GOT3 (cell line): ENCODE results near the gene ZNF79.
A peak's percentile ranks its signal among the peaks of the same experiment; 100 is the strongest.

Experiments
- DNase-seq: peaks from one replicate; lab custom pipeline; 2025; ENCODE audit warnings: mixed read lengths; lab: John Stamatoyannopoulos, UW

Gene ZNF79

DNA sequence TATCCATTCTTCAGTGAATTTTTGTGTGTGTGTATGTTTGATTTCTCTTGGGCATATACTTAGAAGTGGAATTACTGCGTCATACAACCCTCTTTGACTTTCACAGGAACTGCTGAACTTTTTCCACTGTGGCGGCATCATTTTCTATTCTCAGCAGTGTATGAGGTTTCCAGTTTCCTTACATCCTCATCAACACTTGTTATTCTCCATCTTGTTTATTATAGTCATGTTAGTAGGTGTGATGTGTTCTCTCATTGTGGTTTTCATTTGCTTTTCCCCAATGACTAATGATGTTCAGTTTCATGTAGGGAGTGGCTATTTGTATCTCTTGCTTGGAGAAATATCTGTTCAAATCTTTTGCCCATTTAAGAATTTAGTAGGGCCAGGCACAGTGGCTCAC lies 2.6 kb downstream of the ZNF79 start:
- DNase-seq: no peak

DNA sequence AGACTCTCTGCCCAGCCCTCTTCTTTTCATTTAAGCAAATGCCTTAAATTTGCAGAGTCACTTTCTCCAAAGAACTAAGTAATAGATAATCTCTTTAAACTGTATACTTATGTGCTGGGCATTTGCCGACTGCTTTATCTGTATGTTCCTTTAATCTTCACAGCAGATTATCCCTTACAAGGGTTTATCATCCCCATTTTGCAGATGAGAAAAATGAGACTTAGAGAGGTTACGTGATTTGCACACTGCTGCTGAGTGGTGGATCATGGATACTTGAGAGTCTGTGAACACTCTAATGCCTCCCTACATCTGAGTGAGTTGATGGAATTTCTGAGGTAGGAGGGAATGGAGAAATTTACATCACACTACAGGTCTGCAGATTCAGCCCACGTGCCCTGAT lies 4.2 kb downstream of the ZNF79 start:
- DNase-seq: no peak

DNA sequence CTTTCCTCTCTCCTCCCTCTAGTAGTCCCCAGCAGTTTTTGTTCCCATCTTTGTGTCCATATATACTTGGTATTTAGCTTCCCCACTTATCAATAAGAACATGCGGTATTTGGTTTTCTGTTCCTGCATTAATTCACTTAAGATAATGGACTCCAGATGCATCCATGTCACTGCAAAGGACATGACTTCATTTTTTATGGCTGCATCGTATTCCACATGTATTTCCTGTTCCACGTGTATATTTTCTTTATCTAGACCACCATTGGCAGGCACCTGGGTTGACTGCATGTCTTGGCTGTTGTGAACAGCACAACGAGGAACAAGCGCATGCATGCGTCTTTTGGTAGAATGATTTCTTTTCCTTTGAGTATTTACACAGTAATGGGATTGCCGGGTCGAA lies 6.2 kb downstream of the ZNF79 start:
- no peak for DNase-seq

DNA sequence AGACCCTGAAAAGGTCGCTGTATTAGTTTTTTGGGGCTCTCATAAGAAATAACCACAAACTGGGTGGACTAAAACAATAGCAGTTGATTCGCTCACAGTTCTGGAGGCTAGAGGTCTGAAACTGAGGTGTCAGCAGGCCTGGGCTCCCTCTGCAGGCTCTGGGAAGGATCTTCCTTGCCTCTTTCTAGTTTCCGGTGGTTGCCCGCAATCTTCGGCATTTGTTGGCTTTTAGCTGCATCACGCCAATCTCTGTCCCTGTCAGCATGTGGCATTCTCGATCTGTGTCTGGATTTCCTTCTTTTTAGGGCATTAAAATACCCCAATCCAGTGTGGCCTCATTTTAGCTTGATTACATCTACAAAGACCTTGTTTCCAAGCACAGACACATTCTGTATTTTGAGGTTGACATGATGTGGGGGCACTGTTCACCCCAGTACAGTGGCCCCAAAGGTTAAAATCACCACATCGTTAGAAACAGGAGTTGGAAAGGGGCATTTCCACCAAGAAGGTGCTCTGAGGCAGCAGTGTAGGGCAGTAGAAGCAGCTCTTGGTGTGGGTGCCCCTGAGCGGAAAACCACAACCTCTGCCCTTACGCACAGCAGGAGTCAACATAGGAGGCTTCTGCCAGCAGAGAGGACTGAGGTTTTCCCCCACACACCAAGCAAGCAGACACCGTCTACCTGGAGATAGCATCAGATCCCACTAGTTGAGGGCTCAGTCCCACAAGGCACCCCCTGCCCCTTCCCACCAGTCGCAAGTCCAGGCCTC lies 13.5 kb downstream of the ZNF79 start:
- DNase-seq: no peak

DNA sequence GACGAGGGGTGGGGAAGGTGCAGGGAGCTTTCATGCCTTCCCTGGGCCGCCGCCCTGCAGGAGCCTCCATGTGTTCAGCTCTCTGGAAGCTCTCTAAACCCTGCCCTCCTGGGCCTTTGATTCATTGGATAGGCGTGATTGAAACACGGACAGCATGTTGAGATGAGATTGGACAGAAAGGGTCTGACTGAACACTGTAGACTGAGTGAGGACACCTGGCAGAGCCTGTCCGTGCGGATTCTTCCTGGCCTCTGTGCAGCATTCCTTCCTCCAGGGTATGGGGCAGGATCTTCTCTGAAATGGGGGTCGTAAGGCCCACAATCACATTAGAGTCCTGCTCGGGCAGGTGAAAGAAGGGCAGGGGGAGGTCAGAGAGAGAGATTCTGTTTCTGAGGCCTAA lies 14.2 kb downstream of the ZNF79 start:
- no peak for DNase-seq

DNA sequence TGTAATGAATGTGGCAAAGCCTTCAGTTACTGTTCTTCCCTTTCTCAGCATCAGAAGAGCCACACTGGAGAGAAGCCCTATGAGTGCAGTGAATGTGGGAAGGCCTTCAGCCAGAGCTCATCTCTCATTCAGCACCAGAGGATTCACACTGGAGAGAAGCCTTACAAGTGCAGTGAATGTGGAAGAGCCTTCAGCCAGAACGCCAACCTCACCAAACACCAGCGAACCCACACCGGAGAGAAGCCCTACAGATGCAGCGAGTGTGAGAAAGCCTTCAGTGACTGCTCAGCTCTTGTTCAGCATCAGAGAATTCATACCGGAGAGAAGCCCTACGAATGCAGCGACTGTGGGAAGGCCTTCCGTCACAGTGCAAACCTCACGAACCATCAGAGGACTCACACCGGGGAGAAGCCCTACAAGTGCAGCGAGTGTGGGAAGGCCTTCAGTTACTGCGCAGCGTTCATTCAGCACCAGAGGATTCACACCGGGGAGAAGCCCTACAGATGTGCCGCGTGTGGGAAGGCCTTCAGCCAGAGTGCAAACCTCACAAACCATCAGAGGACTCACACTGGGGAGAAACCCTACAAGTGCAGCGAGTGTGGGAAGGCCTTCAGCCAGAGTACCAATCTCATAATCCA lies 20.2 kb downstream of the ZNF79 start:
- no peak for DNase-seq

DNA sequence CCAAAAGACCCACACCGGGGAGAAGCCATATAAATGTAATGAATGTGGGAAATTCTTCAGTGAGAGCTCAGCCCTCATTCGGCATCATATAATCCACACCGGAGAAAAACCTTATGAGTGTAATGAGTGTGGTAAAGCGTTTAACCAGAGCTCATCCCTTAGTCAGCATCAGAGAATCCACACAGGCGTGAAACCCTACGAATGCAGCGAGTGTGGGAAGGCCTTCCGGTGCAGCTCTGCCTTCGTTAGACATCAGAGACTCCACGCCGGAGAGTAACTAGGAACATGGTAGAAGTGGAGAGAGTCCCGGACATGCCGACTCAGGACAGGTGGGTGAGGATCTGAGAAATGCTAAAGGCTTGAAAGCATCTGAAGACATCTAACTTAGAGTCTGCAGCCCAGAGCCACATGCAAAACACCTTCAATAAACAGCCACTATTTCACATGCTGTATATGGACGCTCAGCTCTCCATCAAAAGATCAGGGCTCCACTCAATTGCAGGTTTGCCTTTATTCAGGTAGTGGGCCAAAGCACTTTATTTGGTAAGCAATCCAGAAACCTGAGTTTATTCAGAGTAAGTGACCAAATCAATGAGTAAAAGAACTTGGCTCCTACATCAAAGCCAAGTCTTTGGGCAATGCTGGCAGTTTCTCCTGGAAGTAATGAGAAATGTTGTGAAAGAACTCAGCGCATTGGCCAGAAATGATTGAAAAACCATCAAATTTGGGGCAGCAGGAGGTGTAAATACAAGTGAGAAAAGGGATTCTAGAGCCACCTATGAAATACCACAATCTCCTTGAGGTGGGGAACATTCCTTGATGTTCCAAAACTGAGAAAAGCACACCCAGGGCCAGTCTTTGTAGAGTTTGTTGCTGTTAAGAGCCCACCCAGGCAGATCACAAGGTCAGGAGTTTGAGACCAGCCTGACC lies 21.0 kb downstream of the ZNF79 start:
- no peak for DNase-seq

DNA sequence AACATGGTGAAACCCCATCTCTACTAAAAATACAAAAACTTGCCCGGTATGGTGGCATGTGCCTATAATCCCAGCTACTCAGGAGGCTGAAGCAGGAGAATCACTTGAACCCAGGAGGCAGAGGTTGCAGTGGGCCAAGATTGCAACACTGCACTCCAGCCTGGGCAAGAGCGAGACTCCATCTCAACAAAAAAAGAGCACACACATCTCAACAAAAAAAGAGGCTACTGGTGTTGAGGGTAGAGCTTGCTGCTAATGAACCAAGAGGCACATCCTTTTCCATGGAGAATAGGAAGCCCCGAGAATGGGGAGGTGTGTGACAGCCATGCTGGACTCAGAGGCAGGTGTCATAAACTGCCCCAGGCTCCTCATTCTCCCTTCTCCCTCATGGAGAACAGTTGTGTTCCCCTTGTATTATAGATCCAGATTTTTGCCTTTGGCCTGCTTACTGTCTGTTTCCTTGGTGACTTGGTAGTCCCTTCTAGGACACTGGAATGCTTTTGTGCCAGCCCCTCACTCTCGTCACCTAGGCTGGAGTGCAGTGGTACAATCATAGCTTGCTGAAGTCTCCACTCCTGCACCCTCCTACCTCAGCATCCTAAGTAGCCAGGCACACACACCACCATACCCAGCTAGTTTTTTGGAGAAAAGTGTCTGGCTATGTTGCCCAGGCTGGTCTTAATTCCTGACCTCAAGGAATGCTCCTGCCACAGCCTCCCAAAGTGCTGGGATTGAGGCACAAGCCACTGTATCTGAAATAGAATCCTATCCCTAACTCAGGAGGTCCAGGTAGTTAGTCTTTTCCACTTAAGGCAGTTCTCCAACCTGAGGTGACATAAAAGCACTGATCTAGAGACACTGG lies 21.9 kb downstream of the ZNF79 start:
- no peak for DNase-seq

DNA sequence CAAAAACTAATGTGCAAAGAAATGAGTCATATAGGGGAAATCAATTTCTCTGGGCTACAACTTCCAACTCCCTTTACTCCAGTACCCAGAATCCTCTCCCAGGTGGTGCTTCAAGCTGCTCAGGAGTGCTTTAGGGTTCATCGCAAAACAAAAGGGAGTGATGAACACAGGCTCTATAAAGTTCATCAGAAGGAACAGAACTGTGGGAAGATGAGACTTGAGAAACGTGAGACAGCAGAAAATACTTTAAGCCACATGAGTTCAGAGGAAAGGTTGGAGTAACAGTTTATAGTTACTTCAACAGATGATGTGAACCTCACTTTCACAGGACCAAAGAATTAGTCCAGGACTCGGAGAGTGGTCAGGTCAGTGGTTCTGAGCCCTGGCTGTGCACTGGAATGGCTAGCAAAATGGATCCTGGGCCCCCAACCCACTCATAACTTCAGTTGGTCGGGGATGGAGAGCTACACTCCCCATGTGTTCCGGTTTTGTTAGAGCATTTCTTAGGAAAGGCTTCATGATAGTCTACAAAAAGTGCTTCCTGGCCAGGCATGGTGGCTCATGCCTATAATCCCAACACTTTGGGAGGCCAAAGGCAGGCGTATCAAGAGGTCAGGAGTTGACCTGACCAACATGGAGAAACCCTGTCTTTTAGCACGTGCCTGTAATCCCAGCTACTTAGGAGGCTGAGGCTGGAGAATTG lies 22.7 kb downstream of the ZNF79 start:
- DNase-seq: no peak

DNA sequence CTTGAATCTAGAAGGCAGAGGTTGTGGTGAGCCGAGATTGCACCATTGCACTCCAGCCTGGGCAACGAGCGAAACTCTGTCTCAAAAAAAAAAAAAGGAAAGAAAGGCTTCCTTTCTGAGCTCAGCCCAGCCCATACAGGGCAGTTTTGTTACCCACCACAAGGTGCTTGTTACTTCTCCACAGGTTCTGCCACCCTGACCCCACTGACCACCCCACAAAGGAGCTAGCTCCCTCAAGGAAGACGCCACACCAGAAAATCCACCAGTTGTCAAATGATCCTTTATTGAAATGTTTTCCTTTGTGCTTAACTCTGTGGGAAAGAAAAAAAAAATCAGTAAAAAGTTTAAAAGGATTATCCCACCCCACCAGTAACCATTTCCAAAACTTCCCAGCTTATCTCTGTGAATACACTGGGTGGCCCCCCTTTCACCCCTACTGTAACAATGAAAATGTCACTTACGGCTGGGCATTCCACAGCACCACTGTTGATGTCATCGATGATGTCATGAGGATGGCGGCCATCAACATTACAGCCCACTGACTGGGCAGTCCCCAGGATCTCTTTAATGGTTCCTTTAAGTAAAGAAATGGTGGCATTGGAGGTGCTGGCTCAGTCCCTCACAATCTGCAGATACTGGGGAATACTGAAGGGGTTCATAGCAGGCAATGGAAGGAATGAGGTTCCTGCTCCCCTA lies 23.4 kb downstream of the ZNF79 start:
- no peak for DNase-seq

DNA sequence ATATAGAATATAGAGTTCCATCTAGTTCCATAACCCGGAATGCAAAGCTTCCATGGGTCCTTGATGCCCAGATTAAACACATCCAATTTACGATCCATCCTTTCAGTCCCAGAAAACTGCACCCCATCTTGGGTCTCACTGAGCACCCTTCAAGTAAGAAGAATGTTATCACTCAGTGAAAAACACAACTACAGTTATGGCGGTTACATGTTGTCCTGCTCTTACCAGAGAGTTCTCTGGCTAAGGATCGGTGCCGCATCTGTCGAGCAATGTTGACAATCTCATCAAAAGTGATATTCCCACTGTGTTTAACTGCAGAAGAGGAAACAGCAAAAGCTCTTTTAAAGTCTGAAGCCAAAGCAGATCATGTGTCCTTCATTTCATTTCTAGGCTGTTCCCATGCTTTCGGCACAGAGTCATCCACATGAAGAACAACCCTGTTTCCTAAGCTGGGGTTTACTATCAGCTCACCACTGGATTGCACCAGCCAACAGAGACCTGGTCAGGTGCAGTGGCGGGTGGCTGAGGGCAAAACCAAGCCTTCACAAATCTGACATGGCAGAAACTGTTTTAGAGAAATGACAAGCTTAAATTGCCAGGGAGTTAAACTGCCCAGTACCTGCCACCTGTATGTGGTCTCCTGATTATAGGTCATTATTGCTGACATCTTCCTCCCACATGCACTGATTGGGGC lies 24.1 kb downstream of the ZNF79 start:
- no peak for DNase-seq

DNA sequence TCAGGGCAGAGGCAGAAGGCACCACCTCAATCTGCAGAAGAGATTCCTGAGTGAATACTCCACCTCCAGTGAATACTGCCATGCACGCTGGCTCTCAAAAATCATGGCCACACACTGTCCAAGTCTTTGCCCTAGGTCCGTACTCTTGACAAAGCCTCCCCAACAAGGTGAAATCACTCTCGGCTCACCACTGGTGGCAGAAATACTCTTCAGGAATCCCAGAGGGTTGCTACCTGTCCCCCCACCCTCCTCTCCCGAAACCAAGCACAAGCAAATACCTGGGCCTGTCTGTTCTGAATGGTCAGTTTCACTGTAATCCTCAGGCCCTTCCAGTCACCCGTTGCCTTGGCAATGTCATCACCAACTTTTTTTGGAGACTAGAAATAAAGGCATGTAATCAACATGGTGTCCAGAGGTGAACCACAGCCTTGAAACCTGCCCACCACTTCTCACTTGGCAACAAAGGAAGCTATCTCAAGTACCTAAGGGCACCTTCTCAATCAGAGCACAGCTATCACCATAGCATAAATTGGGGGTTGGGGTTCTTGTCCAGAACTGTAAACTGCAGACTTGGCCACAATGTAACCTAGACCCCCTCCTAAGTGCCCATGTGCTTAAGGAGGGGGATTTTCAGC lies 25.3 kb downstream of the ZNF79 start:
- no peak for DNase-seq

DNA sequence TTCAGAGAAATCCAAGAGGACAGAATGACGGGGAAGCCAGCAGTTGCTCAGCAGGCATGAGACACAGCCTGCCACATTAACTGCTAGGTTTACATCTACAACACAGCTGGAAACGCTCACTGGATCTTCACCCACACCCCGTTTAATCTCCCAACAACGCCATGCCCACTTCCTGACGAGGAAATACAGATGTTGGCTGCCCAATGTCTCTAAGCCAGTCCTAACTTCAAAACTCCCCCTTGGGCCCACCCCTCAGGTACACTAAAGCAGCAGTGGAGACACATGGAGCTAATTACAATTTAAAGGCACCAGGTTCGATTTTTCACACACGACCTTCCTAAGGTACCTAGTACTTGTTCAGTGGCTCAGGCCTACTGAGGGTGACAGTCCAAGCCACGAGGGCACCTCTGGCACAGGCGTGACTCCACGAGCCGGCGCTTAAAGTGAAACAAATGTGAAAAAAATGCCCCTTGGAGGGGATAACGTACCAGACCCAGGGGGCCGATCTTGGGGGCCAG lies 26.1 kb downstream of the ZNF79 start:
- DNase-seq: no peak

DNA sequence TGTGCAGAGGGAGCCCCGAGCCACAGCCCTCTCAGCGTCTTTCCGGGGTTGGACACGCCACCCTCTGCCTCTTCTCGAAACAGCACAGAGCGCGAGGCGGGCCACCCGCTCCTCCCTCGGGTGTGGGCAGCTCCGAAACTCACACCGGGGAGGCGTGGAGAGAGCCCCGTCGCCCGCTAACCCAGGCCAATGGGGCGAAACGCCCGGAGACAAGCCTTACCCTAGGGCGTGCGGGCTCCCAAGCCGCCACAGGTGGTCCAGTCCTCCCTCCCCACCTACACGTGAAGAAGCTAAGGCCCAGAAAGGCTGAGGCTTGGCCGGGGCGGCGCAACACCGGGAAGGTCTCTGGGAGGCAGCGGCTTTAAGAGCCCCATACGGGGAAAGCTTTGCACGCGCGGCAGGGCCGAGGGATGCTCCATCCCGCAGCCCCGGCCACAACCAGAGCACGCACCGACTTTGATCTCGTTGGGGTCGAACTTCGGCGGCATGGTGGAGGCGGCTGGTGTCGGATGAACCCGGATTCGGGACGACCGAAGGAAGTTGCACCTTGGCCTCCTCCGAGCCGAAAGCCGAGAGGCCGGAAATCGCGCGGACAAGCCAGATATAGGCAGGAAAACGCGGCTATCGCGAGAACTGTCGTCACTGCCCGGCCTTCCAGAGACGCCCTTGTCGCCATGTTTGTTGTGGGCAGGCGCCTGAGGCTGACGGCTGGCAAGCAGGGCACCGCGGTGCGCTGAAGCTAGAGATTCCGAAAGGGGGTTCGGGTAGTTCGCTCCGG lies 26.8 kb downstream of the ZNF79 start, which contains the start of the genes LRSAM1 and RPL12:
Gene LRSAM1, plus strand, starts transcription at position 681 of the 778 bp plus-strand sequence. CDS start 3,018 bp downstream, outside the sequence.
Gene RPL12, minus strand, starts transcription at position 577 of the 778 bp plus-strand sequence. Its CDS starts 89 bp downstream, at position 488.
- peak; percentile 81 for DNase-seq

DNA sequence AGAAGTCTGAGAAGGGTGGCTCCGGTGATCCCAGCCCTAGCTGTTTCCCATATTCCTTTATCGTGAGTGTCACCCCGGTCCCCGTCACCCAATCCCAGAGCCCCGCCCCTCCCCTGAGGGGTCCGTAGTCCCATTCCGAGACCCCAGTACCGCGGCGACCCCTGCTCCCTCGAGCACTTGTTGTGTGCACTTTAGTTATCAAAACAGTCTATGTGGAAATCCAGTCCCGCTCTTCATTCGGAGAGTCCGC lies 27.4 kb downstream of the ZNF79 start:
- no peak for DNase-seq

DNA sequence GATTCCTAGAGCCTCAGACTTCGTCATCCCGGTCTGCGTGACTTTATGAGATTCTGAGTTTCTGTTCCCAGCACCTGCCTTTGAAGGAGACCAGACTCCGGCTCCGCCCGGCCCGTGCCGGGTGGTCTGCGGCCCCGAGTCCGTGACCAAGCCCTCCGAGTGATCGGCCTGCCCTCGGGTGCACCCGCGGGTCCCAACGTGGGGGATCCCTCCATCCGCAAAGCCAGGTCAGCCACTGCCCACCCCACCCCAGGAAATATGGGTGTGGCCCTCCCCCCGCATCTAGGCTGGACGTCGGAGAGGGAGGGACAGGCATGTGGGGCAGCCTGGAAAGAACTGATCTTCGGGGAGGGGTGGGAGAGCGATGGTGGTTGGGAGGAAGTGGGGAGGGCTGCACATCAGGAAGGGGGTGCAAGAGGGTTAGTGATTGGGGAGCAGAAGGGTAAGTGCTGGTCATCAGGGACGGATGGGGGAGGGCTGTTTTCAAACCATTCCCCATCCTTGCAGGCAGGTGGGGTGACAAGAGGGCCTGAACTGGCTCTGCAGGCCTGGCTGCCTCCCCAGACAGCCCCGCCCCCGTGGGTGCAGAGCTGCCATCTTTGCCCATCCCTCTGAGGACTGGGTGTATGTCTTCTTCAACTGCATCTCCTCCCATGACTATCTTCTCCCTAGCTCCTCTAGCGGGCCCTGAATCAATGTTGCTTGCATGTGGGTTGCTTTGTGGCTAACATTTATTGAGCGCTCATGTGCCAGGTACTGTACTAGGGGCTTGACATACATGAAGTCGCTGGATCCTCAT lies 27.9 kb downstream of the ZNF79 start:
- no peak for DNase-seq

DNA sequence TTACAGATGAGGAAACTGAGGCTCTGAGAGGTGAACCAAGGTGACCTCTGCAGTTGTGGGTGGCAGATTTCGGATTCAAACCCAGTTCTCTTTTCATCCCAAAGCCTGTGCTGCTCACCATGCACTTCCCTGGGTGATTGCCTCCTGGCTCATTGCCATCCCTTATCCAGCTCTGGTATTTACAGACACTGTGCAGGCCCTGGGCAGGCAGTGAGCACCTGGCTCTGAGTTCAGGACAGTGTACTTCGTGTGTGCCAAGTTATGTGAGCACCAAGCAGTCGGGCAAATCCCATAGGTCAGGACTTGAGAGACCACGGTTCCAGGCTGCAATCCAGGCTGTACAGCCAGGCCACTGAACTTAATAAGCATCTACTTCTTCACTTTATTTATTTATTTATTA lies 28.5 kb downstream of the ZNF79 start:
- DNase-seq: no peak
